HG02588 (cell line): ENCODE data around the gene PGAM2.

Experiments used
- ATAC-seq: cut with Tn5 transposase; IDR thresholded peaks from one replicate; pipeline ENCODE4 v1.9.1; 2021; ENCODE audit warnings: mild to moderate bottlenecking, moderate library complexity; ENCODE audit not compliant: unreplicated experiment

PGAM2 gene

GRCh38 chr7:44067064-44067951 lies 1.9 kb upstream of the PGAM2 start:
- no peak for ATAC-seq

- no peak for ATAC-seq
These were observed 1.2 kb upstream of the PGAM2 start for GRCh38 chr7:44066494-44067063.

- no peak for ATAC-seq
These were observed 719 bp upstream of the PGAM2 start for GRCh38 chr7:44066111-44066460.

GRCh38 chr7:44064791-44065430 lies 456 bp downstream of the PGAM2 start:
- ATAC-seq: no peak

- no peak for ATAC-seq
These were observed 1.3 kb downstream of the PGAM2 start for GRCh38 chr7:44063894-44064651.

GRCh38 chr7:44063547-44063893 lies 1.8 kb downstream of the PGAM2 start:
- no peak for ATAC-seq

- no peak for ATAC-seq
These were observed 2.5 kb downstream of the PGAM2 start for GRCh38 chr7:44062903-44063295.

- ATAC-seq: no peak
These were observed 3.0 kb downstream of the PGAM2 start for GRCh38 chr7:44062180-44062902.

- no peak for ATAC-seq
These were observed 3.7 kb downstream of the PGAM2 start for GRCh38 chr7:44061645-44062179.

GRCh38 chr7:44060948-44061644 lies 4.3 kb downstream of the PGAM2 start:
- no peak for ATAC-seq

GRCh38 chr7:44060091-44060947 lies 5.0 kb downstream of the PGAM2 start:
- no peak for ATAC-seq

GRCh38 chr7:44059219-44060090 lies 5.9 kb downstream of the PGAM2 start:
- peak; percentile 62 for ATAC-seq

- no peak for ATAC-seq
These were observed 6.6 kb downstream of the PGAM2 start for GRCh38 chr7:44058759-44059218.

- no peak for ATAC-seq
These were observed 7.3 kb downstream of the PGAM2 start for GRCh38 chr7:44057849-44058758.

GRCh38 chr7:44057181-44057848 lies 8.1 kb downstream of the PGAM2 start:
- no peak for ATAC-seq

- ATAC-seq: no peak
These were observed 8.7 kb downstream of the PGAM2 start for GRCh38 chr7:44056681-44057080.
